PC-9 (cell line): ENCODE results near the gene USP17L26. TPM values are rescaled to one million over a fixed set of nuclear protein-coding genes. Genes with fewer than 3 reads are reported as not detected.
"Not testable (repeated sequence)": the region's sequence is repeated elsewhere in the genome, so short reads cannot be mapped to it uniquely, and the experiment has no call there.

Source experiments
- Bru-seq: library from RNA; stranded (reverse); fragments of 400-500 nt; gene quantifications from one replicate; lab custom pipeline; 2021; lab: Mats Ljungman, UMichigan
- BruChase-seq, 2 experiments: library from RNA; stranded (reverse); fragments of 400-500 nt; gene quantifications; one replicate each; lab custom pipeline; 2021; lab: Mats Ljungman, UMichigan
- BruUV-seq: library from RNA; stranded (reverse); fragments of 400-500 nt; replicated peaks from 2 replicates; lab custom pipeline; 2021; lab: Mats Ljungman, UMichigan
- CTCF ChIA-PET: fragments of 300-600 bp; sonication (Branson Sonifier 250); formaldehyde crosslinking; loops from one replicate; lab custom pipeline; 2022; ENCODE audit warnings: antibody characterized with exemption; lab: Charles Lee
- POLR2A ChIA-PET: fragments of 300-600 bp; sonication (Branson Sonifier 250); formaldehyde crosslinking; loops from one replicate; lab custom pipeline; 2022; ENCODE audit warnings: antibody characterized with exemption; ENCODE audit not compliant: unreplicated experiment; lab: Charles Lee
- DNase-seq, 2 experiments: peaks; one replicate each; pipeline versions ENCODE4 v3.0.0 to v3.0.0-alpha.2; 2015 to 2022; ENCODE audit warnings: mixed read lengths in 1 of 2
- H2AFZ ChIP-seq: fragments of 200-600 bp; sonication (generic); 2 replicates; pipeline ENCODE4 v1.8.1; 2017; ENCODE audit warnings: antibody characterized with exemption
- H3F3A ChIP-seq: fragments of 200-600 bp; sonication (generic); 2 replicates; pipeline ENCODE4 v1.8.1; 2017; ENCODE audit warnings: antibody characterized with exemption, mild to moderate bottlenecking, low read depth; ENCODE audit not compliant: insufficient read depth
- H3K27ac ChIP-seq: fragments of 200-600 bp; sonication (generic); 2 replicates; pipeline ENCODE4 v1.6.1; 2016; ENCODE audit warnings: mixed run types
- H3K27me3 ChIP-seq: fragments of 200-600 bp; sonication (generic); 2 replicates; pipeline ENCODE4 v1.6.1; 2016; ENCODE audit warnings: low read depth, mixed run types; ENCODE audit not compliant: insufficient read depth
- H3K36me3 ChIP-seq: fragments of 200-600 bp; sonication (generic); 2 replicates; pipeline ENCODE4 v1.6.1; 2016; ENCODE audit warnings: low read depth, mixed run types
- H3K4me1 ChIP-seq: fragments of 200-600 bp; sonication (generic); replicated peaks from 2 replicates; pipeline ENCODE4 v1.6.1; 2016; ENCODE audit warnings: mixed run types; ENCODE audit not compliant: insufficient read depth
- H3K4me2 ChIP-seq: fragments of 200-600 bp; sonication (generic); 2 replicates; pipeline ENCODE4 v1.6.1; 2017; ENCODE audit warnings: mixed run types
- H3K4me3 ChIP-seq: fragments of 200-600 bp; sonication (generic); 2 replicates; pipeline ENCODE4 v1.6.1; 2016; ENCODE audit warnings: mixed run types
- H3K79me2 ChIP-seq: fragments of 200-600 bp; sonication (generic); 2 replicates; pipeline ENCODE4 v1.6.1; 2017; ENCODE audit warnings: low read depth, mixed run types
- H3K9me2 ChIP-seq: fragments of 200-600 bp; sonication (generic); 2 replicates; pipeline ENCODE4 v1.8.1; 2017; ENCODE audit warnings: mild to moderate bottlenecking; ENCODE audit not compliant: insufficient read depth
- H3K9me3 ChIP-seq: fragments of 200-600 bp; sonication (generic); 2 replicates; pipeline ENCODE4 v1.8.1; 2016; ENCODE audit warnings: low read depth; ENCODE audit not compliant: insufficient read depth
- H4K20me1 ChIP-seq: fragments of 200-600 bp; sonication (generic); 2 replicates; pipeline ENCODE4 v1.8.1; 2017; ENCODE audit not compliant: insufficient read depth
- intact Hi-C: fragments of 100-400 bp; cut with micrococcal nuclease; formaldehyde crosslinking; loops from one replicate; pipeline ENCODE4 v1.10.0; 2022; ENCODE audit not compliant: unreplicated experiment
- long read RNA-seq: library from polyadenylated mRNA; stranded (forward); transcript quantifications from one replicate; pipeline ENCODE4 v2.0.0, GENCODE V29; 2022
- total RNA-seq: library from RNA; stranded (reverse); gene quantifications from 2 replicates; pipeline ENCODE4 v1.2.3, GENCODE V29; 2021

USP17L26 gene, protein sequence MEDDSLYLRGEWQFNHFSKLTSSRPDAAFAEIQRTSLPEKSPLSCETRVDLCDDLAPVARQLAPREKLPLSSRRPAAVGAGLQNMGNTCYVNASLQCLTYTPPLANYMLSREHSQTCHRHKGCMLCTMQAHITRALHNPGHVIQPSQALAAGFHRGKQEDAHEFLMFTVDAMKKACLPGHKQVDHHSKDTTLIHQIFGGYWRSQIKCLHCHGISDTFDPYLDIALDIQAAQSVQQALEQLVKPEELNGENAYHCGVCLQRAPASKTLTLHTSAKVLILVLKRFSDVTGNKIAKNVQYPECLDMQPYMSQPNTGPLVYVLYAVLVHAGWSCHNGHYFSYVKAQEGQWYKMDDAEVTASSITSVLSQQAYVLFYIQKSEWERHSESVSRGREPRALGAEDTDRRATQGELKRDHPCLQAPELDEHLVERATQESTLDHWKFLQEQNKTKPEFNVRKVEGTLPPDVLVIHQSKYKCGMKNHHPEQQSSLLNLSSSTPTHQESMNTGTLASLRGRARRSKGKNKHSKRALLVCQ
- total RNA-seq, result not detected in 2 replicates
- Bru-seq, nascent RNA, result not detected
- not detected for BruChase-seq, experiment 1, labeled RNA remaining after a 2-hour chase
- not detected for BruChase-seq, experiment 2, labeled RNA remaining after a 6-hour chase
- long read RNA-seq, result 0 reads

DNA sequence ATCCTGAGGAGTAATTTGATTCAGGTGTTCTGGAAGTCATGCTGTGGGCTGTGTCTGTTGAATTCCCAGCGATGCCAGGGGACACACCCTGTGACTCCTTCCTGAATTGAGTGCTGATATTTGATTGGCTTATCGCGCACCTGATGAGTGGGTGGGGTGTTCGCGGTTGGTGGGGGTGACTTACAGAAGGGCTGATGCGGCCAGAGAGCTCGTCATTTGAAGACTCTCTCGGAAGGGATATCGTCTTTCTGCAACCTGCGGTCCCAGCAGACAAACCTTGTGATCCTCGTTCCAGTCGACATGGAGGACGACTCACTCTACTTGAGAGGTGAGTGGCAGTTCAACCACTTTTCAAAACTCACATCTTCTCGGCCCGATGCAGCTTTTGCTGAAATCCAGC, at the start of gene USP17L26:
TSS of gene USP17L26 (plus strand) at position 301 of the 400 bp plus-strand sequence. CDS start at position 301, 0 bp downstream.
- H3K9me3 ChIP-seq, H4K20me1 ChIP-seq, H3K4me1 ChIP-seq, H3K9me2 ChIP-seq, H3K36me3 ChIP-seq, H3K27ac ChIP-seq, BruUV-seq, intact Hi-C loops, H3K4me3 ChIP-seq, H2AFZ ChIP-seq, DNase-seq, POLR2A ChIA-PET, H3F3A ChIP-seq, CTCF ChIA-PET, H3K4me2 ChIP-seq, H3K79me2 ChIP-seq, H3K27me3 ChIP-seq: not testable (repeated sequence)

DNA sequence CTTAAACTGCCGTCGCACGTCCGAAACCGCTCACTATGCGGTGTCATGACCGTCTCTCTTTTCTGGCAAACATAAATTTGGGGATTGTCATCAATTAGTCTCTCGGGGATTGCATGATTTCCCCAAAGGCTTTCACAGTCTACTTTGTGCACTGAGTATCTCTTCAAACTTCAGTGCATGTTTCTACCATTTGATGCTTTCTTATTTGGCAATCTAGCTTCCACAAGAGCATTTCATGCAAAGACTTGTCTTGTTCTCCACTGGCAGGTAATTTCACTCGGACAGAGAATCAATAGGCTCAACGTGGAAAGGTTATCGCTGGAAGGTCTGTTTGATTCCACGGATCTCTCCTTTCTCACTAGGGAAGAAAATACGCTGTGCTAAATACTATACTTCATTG, 10.3 kb upstream of the USP17L26 start:
- intact Hi-C loops, H3K36me3 ChIP-seq, H3K4me1 ChIP-seq, H3K27ac ChIP-seq, CTCF ChIA-PET, H3K4me2 ChIP-seq, H3K9me3 ChIP-seq, H2AFZ ChIP-seq, DNase-seq, H3K79me2 ChIP-seq, H3K9me2 ChIP-seq, H4K20me1 ChIP-seq, H3K27me3 ChIP-seq, H3K4me3 ChIP-seq, H3F3A ChIP-seq, POLR2A ChIA-PET, BruUV-seq: not testable (repeated sequence)

DNA sequence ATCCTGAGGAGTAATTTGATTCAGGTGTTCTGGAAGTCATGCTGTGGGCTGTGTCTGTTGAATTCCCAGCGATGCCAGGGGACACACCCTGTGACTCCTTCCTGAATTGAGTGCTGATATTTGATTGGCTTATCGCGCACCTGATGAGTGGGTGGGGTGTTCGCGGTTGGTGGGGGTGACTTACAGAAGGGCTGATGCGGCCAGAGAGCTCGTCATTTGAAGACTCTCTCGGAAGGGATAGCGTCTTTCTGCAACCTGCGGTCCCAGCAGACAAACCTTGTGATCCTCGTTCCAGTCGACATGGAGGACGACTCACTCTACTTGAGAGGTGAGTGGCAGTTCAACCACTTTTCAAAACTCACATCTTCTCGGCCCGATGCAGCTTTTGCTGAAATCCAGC, 9.6 kb upstream of the USP17L26 start, which contains the start of gene USP17L24:
TSS of gene USP17L24 (plus strand) at position 301 of the 400 bp plus-strand sequence. CDS start at position 301, 0 bp downstream.
- H3K4me2 ChIP-seq, H3K4me3 ChIP-seq, H3F3A ChIP-seq, intact Hi-C loops, H2AFZ ChIP-seq, POLR2A ChIA-PET, H3K4me1 ChIP-seq, H3K79me2 ChIP-seq, H3K27ac ChIP-seq, H3K9me2 ChIP-seq, H4K20me1 ChIP-seq, DNase-seq, H3K9me3 ChIP-seq, H3K27me3 ChIP-seq, BruUV-seq, CTCF ChIA-PET, H3K36me3 ChIP-seq: not testable (repeated sequence)

DNA sequence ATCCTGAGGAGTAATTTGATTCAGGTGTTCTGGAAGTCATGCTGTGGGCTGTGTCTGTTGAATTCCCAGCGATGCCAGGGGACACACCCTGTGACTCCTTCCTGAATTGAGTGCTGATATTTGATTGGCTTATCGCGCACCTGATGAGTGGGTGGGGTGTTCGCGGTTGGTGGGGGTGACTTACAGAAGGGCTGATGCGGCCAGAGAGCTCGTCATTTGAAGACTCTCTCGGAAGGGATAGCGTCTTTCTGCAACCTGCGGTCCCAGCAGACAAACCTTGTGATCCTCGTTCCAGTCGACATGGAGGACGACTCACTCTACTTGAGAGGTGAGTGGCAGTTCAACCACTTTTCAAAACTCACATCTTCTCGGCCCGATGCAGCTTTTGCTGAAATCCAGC, 4.8 kb upstream of the USP17L26 start, which contains the start of gene USP17L25:
TSS of gene USP17L25 (plus strand) at position 301 of the 400 bp plus-strand sequence. CDS start at position 301, 0 bp downstream.
- H3K36me3 ChIP-seq, H3K4me1 ChIP-seq, CTCF ChIA-PET, H3F3A ChIP-seq, H3K9me3 ChIP-seq, POLR2A ChIA-PET, H3K9me2 ChIP-seq, H2AFZ ChIP-seq, H3K4me3 ChIP-seq, H3K27me3 ChIP-seq, DNase-seq, H3K79me2 ChIP-seq, H3K4me2 ChIP-seq, H4K20me1 ChIP-seq, H3K27ac ChIP-seq, intact Hi-C loops, BruUV-seq: not testable (repeated sequence)

DNA sequence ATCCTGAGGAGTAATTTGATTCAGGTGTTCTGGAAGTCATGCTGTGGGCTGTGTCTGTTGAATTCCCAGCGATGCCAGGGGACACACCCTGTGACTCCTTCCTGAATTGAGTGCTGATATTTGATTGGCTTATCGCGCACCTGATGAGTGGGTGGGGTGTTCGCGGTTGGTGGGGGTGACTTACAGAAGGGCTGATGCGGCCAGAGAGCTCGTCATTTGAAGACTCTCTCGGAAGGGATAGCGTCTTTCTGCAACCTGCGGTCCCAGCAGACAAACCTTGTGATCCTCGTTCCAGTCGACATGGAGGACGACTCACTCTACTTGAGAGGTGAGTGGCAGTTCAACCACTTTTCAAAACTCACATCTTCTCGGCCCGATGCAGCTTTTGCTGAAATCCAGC, 4.6 kb downstream of the USP17L26 start, which contains the start of gene USP17L5:
TSS of gene USP17L5 (plus strand) at position 301 of the 400 bp plus-strand sequence. CDS start at position 301, 0 bp downstream.
- H3K4me3 ChIP-seq, intact Hi-C loops, POLR2A ChIA-PET, H3K36me3 ChIP-seq, H3F3A ChIP-seq, DNase-seq, H4K20me1 ChIP-seq, H2AFZ ChIP-seq, BruUV-seq, H3K79me2 ChIP-seq, H3K4me1 ChIP-seq, H3K9me2 ChIP-seq, H3K27me3 ChIP-seq, H3K9me3 ChIP-seq, H3K27ac ChIP-seq, H3K4me2 ChIP-seq, CTCF ChIA-PET: not testable (repeated sequence)

DNA sequence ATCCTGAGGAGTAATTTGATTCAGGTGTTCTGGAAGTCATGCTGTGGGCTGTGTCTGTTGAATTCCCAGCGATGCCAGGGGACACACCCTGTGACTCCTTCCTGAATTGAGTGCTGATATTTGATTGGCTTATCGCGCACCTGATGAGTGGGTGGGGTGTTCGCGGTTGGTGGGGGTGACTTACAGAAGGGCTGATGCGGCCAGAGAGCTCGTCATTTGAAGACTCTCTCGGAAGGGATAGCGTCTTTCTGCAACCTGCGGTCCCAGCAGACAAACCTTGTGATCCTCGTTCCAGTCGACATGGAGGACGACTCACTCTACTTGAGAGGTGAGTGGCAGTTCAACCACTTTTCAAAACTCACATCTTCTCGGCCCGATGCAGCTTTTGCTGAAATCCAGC, 9.4 kb downstream of the USP17L26 start, which contains the start of gene USP17L27:
TSS of gene USP17L27 (plus strand) at position 301 of the 400 bp plus-strand sequence. CDS start at position 301, 0 bp downstream.
- H3K9me3 ChIP-seq, H3K79me2 ChIP-seq, CTCF ChIA-PET, POLR2A ChIA-PET, H3K9me2 ChIP-seq, H4K20me1 ChIP-seq, H3K4me2 ChIP-seq, H3K27me3 ChIP-seq, H3F3A ChIP-seq, H3K36me3 ChIP-seq, H3K4me1 ChIP-seq, intact Hi-C loops, DNase-seq, H3K4me3 ChIP-seq, H2AFZ ChIP-seq, H3K27ac ChIP-seq, BruUV-seq: not testable (repeated sequence)

DNA sequence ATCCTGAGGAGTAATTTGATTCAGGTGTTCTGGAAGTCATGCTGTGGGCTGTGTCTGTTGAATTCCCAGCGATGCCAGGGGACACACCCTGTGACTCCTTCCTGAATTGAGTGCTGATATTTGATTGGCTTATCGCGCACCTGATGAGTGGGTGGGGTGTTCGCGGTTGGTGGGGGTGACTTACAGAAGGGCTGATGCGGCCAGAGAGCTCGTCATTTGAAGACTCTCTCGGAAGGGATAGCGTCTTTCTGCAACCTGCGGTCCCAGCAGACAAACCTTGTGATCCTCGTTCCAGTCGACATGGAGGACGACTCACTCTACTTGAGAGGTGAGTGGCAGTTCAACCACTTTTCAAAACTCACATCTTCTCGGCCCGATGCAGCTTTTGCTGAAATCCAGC, 14.1 kb downstream of the USP17L26 start, which contains the start of gene USP17L28:
TSS of gene USP17L28 (plus strand) at position 301 of the 400 bp plus-strand sequence. CDS start at position 301, 0 bp downstream.
- H3K79me2 ChIP-seq, DNase-seq, H2AFZ ChIP-seq, BruUV-seq, H3K4me1 ChIP-seq, H3K9me2 ChIP-seq, H3K4me2 ChIP-seq, H3F3A ChIP-seq, H4K20me1 ChIP-seq, CTCF ChIA-PET, H3K9me3 ChIP-seq, H3K27me3 ChIP-seq, POLR2A ChIA-PET, intact Hi-C loops, H3K36me3 ChIP-seq, H3K4me3 ChIP-seq, H3K27ac ChIP-seq: not testable (repeated sequence)
